CD4-positive, alpha-beta T cell (primary cell): ENCODE results near the gene APPL2. TPM values are rescaled to one million over a fixed set of nuclear protein-coding genes. Genes with fewer than 3 reads are reported as not detected.

Experiments
- ATAC-seq: fragments of 200-7000 bp; cut with Tn5 transposase; one replicate; pipeline ENCODE4 v1.10.0; 2022; ENCODE audit warnings: mild to moderate bottlenecking; ENCODE audit not compliant: poor library complexity
- CTCF ChIA-PET: fragments of 350-600 bp; sonication (Branson Sonifier 250); formaldehyde crosslinking; loops from one replicate; lab custom pipeline; 2021; ENCODE audit warnings: antibody characterized with exemption, inconsistent platforms; lab: Charles Lee
- POLR2A ChIA-PET: fragments of 350-600 bp; sonication (Branson Sonifier 250); formaldehyde crosslinking; loops from one replicate; lab custom pipeline; 2021; ENCODE audit warnings: antibody characterized with exemption, inconsistent platforms; lab: Charles Lee
- DNase-seq, 14 experiments: peaks; one replicate each; pipeline ENCODE4 v3.0.0-alpha.2; 2013 to 2020; ENCODE audit warnings: mixed read lengths in 2 of 14
- H3K27ac ChIP-seq, 2 donors: one replicate each; pipeline versions ENCODE4 v1.5.1 to v1.7.0; 2013; ENCODE audit warnings: low read length in 2 of 2, low read depth in 1 of 2, mild to moderate bottlenecking in 1 of 2
- H3K27me3 ChIP-seq, 2 experiments: 1 replicate in 1 of 2; 2 replicates in 1 of 2; pipeline versions ENCODE4 v1.6.1 to v1.7.0; 2013; ENCODE audit warnings: low read length in 2 of 2, control low read depth in 1 of 2, mild to moderate bottlenecking in 1 of 2, moderate library complexity in 1 of 2; ENCODE audit not compliant: insufficient read depth in 2 of 2, control insufficient read depth in 1 of 2
- H3K36me3 ChIP-seq: one replicate; pipeline ENCODE4 v1.6.1; 2013; ENCODE audit warnings: low read length, control low read depth; ENCODE audit not compliant: insufficient read depth
- H3K4me1 ChIP-seq: one replicate; pipeline ENCODE4 v1.6.1; 2013; ENCODE audit warnings: low read length, control low read depth; ENCODE audit not compliant: insufficient read depth
- H3K4me3 ChIP-seq: one replicate; pipeline ENCODE4 v1.5.1; 2013; ENCODE audit warnings: mild to moderate bottlenecking, low read length, moderate library complexity
- H3K9me3 ChIP-seq, 2 experiments: 1 replicate in 1 of 2; 2 replicates in 1 of 2; pipeline versions ENCODE4 v1.6.1 to v1.7.0; 2013; ENCODE audit warnings: low read length in 2 of 2, mild to moderate bottlenecking in 2 of 2, control low read depth in 1 of 2, moderate library complexity in 1 of 2; ENCODE audit not compliant: control insufficient read depth in 1 of 2, insufficient read depth in 1 of 2
- H3K27ac Mint-ChIP-seq: one replicate; pipeline ENCODE4 v1.8.0; 2020; ENCODE audit warnings: mixed read lengths
- H3K27me3 Mint-ChIP-seq: one replicate; pipeline ENCODE4 v1.8.0; 2021; ENCODE audit warnings: mixed read lengths
- H3K36me3 Mint-ChIP-seq: one replicate; pipeline ENCODE4 v1.8.0; 2021; ENCODE audit warnings: low read depth, mixed read lengths
- H3K4me1 Mint-ChIP-seq: one replicate; pipeline ENCODE4 v1.8.0; 2021; ENCODE audit warnings: low read depth, mixed read lengths
- H3K4me3 Mint-ChIP-seq: one replicate; pipeline ENCODE4 v1.8.0; 2020; ENCODE audit warnings: mild to moderate bottlenecking, mixed read lengths
- H3K9me3 Mint-ChIP-seq: one replicate; pipeline ENCODE4 v1.8.0; 2020; ENCODE audit warnings: mixed read lengths
- intact Hi-C, 2 experiments: fragments of 100-400 bp; cut with DNase I in 1 of 2; cut with micrococcal nuclease in 1 of 2; formaldehyde crosslinking; loops; one replicate each; pipeline versions ENCODE4 v1.15.1 to v1.9.0; 2023 to 2025; cut with DNase I, micrococcal nuclease
- total RNA-seq, 174 experiments: library from RNA in 2 of 174; stranded (reverse) in 2 of 174; gene quantifications; one replicate each; pipeline ENCODE4 v1.2.3 and lab custom pipeline; 2021 to 2026
- TF ChIP-seq, protein P1 (sequence below): fragments of 200-600 bp; IDR thresholded peaks from one replicate; pipeline ENCODE4 v1.8.0; 2022; ENCODE audit warnings: antibody characterized with exemption, mild to moderate bottlenecking

The APPL2 gene
- total RNA-seq, 2 experiments from 2014 or later: 58.8 to 59.9 TPM

DNA sequence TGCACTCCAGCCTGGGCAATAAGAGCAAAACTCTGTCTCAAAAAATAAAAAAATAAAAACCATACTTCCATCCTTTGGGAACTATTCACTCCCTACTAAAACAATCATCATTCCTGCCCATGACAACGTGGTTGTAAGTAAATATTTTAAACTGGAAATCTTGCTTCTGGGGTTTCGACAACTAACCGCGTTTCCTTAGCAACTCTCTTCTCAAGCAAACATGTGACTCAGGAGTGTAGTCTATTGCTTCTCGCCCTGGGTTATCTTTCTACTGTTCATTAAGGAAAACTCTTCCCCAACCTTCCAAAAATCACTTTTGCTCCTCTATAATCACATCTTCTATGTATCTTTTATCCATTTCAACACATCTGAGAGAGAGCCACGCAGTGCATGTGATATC, 21.8 kb downstream of the APPL2 start:
- H3K4me3 ChIP-seq: no peak overlapping the region
- ChIA-PET CTCF (no interaction called here), POLR2A (no interaction called here)
- no peaks in the 10 kb centered on the region for H3K9me3 ChIP-seq
- H3K4me1 ChIP-seq: no peaks in the 10 kb centered on the region
- no peak for ATAC-seq
- H3K27ac ChIP-seq: no peak overlapping the region
- H3K4me1 Mint-ChIP-seq: no peaks in the 10 kb centered on the region
- no peaks in the 10 kb centered on the region for H3K27me3 ChIP-seq
- no peaks in the 10 kb centered on the region for H3K27me3 Mint-ChIP-seq
- DNase-seq: no peak
- TF ChIP-seq, protein P1, sequence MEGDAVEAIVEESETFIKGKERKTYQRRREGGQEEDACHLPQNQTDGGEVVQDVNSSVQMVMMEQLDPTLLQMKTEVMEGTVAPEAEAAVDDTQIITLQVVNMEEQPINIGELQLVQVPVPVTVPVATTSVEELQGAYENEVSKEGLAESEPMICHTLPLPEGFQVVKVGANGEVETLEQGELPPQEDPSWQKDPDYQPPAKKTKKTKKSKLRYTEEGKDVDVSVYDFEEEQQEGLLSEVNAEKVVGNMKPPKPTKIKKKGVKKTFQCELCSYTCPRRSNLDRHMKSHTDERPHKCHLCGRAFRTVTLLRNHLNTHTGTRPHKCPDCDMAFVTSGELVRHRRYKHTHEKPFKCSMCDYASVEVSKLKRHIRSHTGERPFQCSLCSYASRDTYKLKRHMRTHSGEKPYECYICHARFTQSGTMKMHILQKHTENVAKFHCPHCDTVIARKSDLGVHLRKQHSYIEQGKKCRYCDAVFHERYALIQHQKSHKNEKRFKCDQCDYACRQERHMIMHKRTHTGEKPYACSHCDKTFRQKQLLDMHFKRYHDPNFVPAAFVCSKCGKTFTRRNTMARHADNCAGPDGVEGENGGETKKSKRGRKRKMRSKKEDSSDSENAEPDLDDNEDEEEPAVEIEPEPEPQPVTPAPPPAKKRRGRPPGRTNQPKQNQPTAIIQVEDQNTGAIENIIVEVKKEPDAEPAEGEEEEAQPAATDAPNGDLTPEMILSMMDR: no peak
- no peaks in the 10 kb centered on the region for H3K9me3 Mint-ChIP-seq
- no peak overlapping the region for H3K27ac Mint-ChIP-seq
- H3K4me3 Mint-ChIP-seq: no peak overlapping the region
- peaks cover 84% of the 10 kb centered on the region for H3K36me3 Mint-ChIP-seq
- intact Hi-C loops: no loop called here
- H3K36me3 ChIP-seq: peaks cover 56% of the 10 kb centered on the region

DNA sequence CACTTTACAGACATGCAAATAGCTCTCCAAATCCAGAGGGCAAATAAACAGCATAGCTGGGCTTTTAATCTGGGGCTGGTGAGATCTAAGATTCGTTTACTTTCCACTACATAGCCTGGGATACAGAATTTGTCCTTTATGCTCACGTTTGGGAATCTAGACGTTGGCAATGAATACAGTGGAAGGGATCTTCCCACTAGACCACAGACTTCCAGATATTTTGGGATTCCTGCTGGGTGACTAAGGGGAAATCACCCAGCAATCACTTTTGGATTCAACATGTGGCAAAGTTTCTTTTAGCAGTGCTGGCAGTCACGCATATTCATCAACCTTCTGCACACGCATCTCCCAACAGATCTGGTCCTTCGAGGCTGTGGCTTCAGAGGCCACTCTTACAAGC, 23.5 kb downstream of the APPL2 start:
- no peak for DNase-seq
- H3K4me3 ChIP-seq: no peak overlapping the region
- no peaks in the 10 kb centered on the region for H3K9me3 Mint-ChIP-seq
- H3K27me3 Mint-ChIP-seq: no peaks in the 10 kb centered on the region
- TF ChIP-seq, protein P1: no peak
- POLR2A ChIA-PET: no interaction called here
- H3K27me3 ChIP-seq: no peaks in the 10 kb centered on the region
- H3K4me1 Mint-ChIP-seq: no peaks in the 10 kb centered on the region
- no peaks in the 10 kb centered on the region for H3K4me1 ChIP-seq
- ATAC-seq: no peak
- H3K36me3 Mint-ChIP-seq: peaks cover 84% of the 10 kb centered on the region
- no peaks in the 10 kb centered on the region for H3K9me3 ChIP-seq
- H3K36me3 ChIP-seq: peaks cover 60% of the 10 kb centered on the region
- H3K27ac ChIP-seq: no peak overlapping the region
- CTCF ChIA-PET: no interaction called here
- intact Hi-C loops: no loop called here
- H3K4me3 Mint-ChIP-seq: no peak overlapping the region
- H3K27ac Mint-ChIP-seq: no peak overlapping the region

DNA sequence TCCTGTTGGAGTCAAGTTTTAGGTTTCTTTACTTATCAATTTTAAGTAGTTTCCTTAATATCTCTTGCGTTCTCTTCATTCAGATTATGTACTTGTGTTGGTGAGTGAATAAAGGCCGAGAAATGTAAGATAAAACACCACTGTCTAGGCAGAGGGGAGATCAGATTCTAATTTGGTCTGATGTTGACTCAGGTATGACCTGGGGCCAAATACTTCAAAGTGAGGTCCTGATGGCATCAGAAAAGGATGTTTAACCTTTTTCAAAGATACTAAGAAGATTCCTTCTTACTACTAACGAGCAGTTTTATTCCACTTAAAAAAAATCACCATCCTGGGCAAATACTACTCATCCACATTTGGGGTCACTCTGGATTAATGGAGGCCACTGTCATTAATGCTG, 26.9 kb downstream of the APPL2 start:
- no peak overlapping the region for H3K27ac ChIP-seq
- POLR2A ChIA-PET: no interaction called here
- intact Hi-C loops: no loop called here
- CTCF ChIA-PET: no interaction called here
- H3K4me3 Mint-ChIP-seq: no peak overlapping the region
- TF ChIP-seq, protein P1: no peak
- H3K27me3 ChIP-seq: no peaks in the 10 kb centered on the region
- H3K4me1 ChIP-seq: no peaks in the 10 kb centered on the region
- no peak overlapping the region for H3K27ac Mint-ChIP-seq
- H3K4me1 Mint-ChIP-seq: no peaks in the 10 kb centered on the region
- H3K36me3 ChIP-seq: peaks cover 66% of the 10 kb centered on the region
- H3K27me3 Mint-ChIP-seq: no peaks in the 10 kb centered on the region
- no peaks in the 10 kb centered on the region for H3K9me3 ChIP-seq
- DNase-seq: no peak
- H3K36me3 Mint-ChIP-seq: peaks cover 83% of the 10 kb centered on the region
- H3K9me3 Mint-ChIP-seq: no peaks in the 10 kb centered on the region
- no peak overlapping the region for H3K4me3 ChIP-seq
- no peak for ATAC-seq
